K562 (cell line): Measurements from ENCODE around the gene SLC30A9. TPM values are rescaled to one million over a fixed set of nuclear protein-coding genes. Genes with fewer than 3 reads are reported as not detected.

Source experiments
- ATAC-seq: fragments of 200-7000 bp; cut with Tn5 transposase; 3 replicates; pipeline ENCODE4 v1.9.1; 2020; ENCODE audit warnings: moderate library complexity
- BruUV-seq: library from RNA; stranded (reverse); fragments of 400-500 nt; replicated peaks from 2 replicates; lab custom pipeline; 2021; lab: Mats Ljungman, UMichigan
- CTCF ChIA-PET: fragments of 300-600 bp; formaldehyde crosslinking; extraction: SDS; loops from one replicate; lab custom pipeline; 2021; ENCODE audit warnings: low intra/inter-chr PET ratio; lab: Yijun Ruan, JAX
- POLR2A ChIA-PET: fragments of 300-600, 350-650 bp; sonication (Branson Sonifier 250); formaldehyde crosslinking; extraction: SDS; loops from one replicate; lab custom pipeline; 2021; ENCODE audit warnings: antibody characterized with exemption, inconsistent platforms; lab: Yijun Ruan, JAX
- DNase-seq, 4 experiments: peaks; one replicate each; pipeline versions ENCODE4 v3.0.0 to v3.0.0-alpha.2; 2011 to 2018; ENCODE audit warnings: low spot score in 3 of 4, mixed read lengths in 3 of 4; ENCODE audit errors: extremely low read depth in 1 of 4
- FAIRE-seq: peaks from 2 replicates; lab custom pipeline; 2011; peaks lifted over from hg19 to GRCh38; lab: Jason Lieb, UNC
- H2AFZ ChIP-seq: 2 replicates; pipeline ENCODE4 v1.6.0; 2011; ENCODE audit warnings: low read depth, low read length, control low read depth, inconsistent platforms
- H3K27ac ChIP-seq: fragments of 200-600 bp; 3 replicates; pipeline ENCODE4 v1.8.0; 2011; ENCODE audit warnings: low read depth, mild to moderate bottlenecking, control low read depth, inconsistent platforms, low read length, moderate library complexity, mixed read lengths; ENCODE audit errors: extremely low read depth
- H3K27me3 ChIP-seq, 2 experiments: fragments of 300-600 bp in 1 of 2; 2 replicates in 1 of 2; 3 replicates in 1 of 2; pipeline versions ENCODE4 v1.6.0 to v1.8.0; 2011; ENCODE audit warnings: inconsistent platforms in 2 of 2, low read length in 2 of 2, mild to moderate bottlenecking in 1 of 2, mixed read lengths in 1 of 2, moderate library complexity in 1 of 2; ENCODE audit not compliant: control insufficient read depth in 2 of 2, insufficient read depth in 2 of 2
- H3K36me3 ChIP-seq: fragments of 300-600 bp; 3 replicates; pipeline ENCODE4 v1.8.0; 2011; ENCODE audit warnings: mild to moderate bottlenecking, low read length, inconsistent platforms; ENCODE audit not compliant: control insufficient read depth, insufficient read depth
- H3K4me1 ChIP-seq, 2 experiments: fragments of 200-600 bp in 1 of 2; replicated peaks in 1 of 2; 2 replicates in 1 of 2; 3 replicates in 1 of 2; pipeline versions ENCODE4 v1.5.1 to v1.8.0; 2011; ENCODE audit warnings: inconsistent platforms in 2 of 2, low read length in 2 of 2, mild to moderate bottlenecking in 1 of 2, mixed read lengths in 1 of 2, moderate library complexity in 1 of 2; ENCODE audit not compliant: control insufficient read depth in 2 of 2, insufficient read depth in 2 of 2
- H3K4me2 ChIP-seq: 2 replicates; pipeline ENCODE4 v1.6.1; 2011; ENCODE audit warnings: low read length, control low read depth, inconsistent platforms, mixed read lengths; ENCODE audit not compliant: insufficient read depth
- H3K4me3 ChIP-seq: fragments of 200-600 bp; sonication (generic), shearing (Covaris generic); 2 replicates; pipeline ENCODE4 v1.5.1; 2016; ENCODE audit warnings: control low read depth, inconsistent platforms
- H3K79me2 ChIP-seq: fragments of 200-600 bp; 3 replicates; pipeline ENCODE4 v1.8.0; 2011; ENCODE audit warnings: low read length, inconsistent platforms; ENCODE audit not compliant: control insufficient read depth, insufficient read depth
- H3K9ac ChIP-seq, 2 experiments: 2 replicates each; pipeline versions ENCODE4 v1.6.0 to v1.6.1; 2011; ENCODE audit warnings: low read depth in 2 of 2, low read length in 2 of 2, control low read depth in 1 of 2, inconsistent platforms in 1 of 2, mild to moderate bottlenecking in 1 of 2, mixed read lengths in 1 of 2; ENCODE audit not compliant: insufficient read depth in 1 of 2
- H3K9me1 ChIP-seq: one replicate; pipeline ENCODE4 v1.6.0; 2011; ENCODE audit warnings: inconsistent platforms, mild to moderate bottlenecking, low read length, moderate library complexity; ENCODE audit not compliant: control insufficient read depth, insufficient read depth
- H3K9me3 ChIP-seq: replicated peaks from 2 replicates; pipeline ENCODE4 v1.5.1; 2011; ENCODE audit warnings: low read depth, low read length, inconsistent platforms; ENCODE audit not compliant: control insufficient read depth, insufficient read depth
- H4K20me1 ChIP-seq: replicated peaks from 2 replicates; pipeline ENCODE4 v1.6.1; 2011; ENCODE audit warnings: low read length, inconsistent platforms, mixed read lengths; ENCODE audit not compliant: control insufficient read depth, insufficient read depth
- CBX8 ChIP-seq: fragments of 200-600 bp; sonication (generic); IDR thresholded peaks from 2 replicates; pipeline ENCODE4 v1.6.1; 2012; ENCODE audit warnings: borderline replicate concordance, mixed run types, low read depth, mild to moderate bottlenecking, moderate library complexity, mixed read lengths, low read length, control low read depth, inconsistent platforms; ENCODE audit not compliant: poor library complexity, severe bottlenecking; ENCODE audit errors: extremely low read depth
- CTBP1 ChIP-seq: fragments of 450-650 bp; IDR thresholded peaks from 2 replicates; pipeline ENCODE4 v1.6.1; 2016; ENCODE audit warnings: borderline replicate concordance
- ELF1 ChIP-seq: fragments of 200-800 bp; sonication (Bioruptor generic); IDR thresholded peaks from 2 replicates; pipeline ENCODE4 v1.6.1; 2016; ENCODE audit warnings: missing genetic modification characterization, missing compliant biosample characterization
- ELF2 ChIP-seq: fragments of 250-450 bp; sonication (Bioruptor Pico); IDR thresholded peaks from 2 replicates; pipeline ENCODE4 v1.5.0; 2021; ENCODE audit warnings: mild to moderate bottlenecking
- KDM1A ChIP-seq, 2 experiments: fragments of 450-650 bp; IDR thresholded peaks; 2 replicates each; pipeline ENCODE4 v1.6.1; 2016; ENCODE audit warnings: mild to moderate bottlenecking in 2 of 2
- NCOR1 ChIP-seq: fragments of 450-650 bp; IDR thresholded peaks from 2 replicates; pipeline ENCODE4 v1.6.1; 2016; ENCODE audit warnings: mild to moderate bottlenecking, moderate library complexity
- RBFOX2 ChIP-seq: fragments of 200-400 bp; formaldehyde crosslinking; IDR thresholded peaks from 2 replicates; pipeline ENCODE4 v1.6.1; 2017; ENCODE audit warnings: low read depth, mild to moderate bottlenecking, low read length, moderate library complexity
- SIN3A ChIP-seq, 2 experiments: fragments of 150-350 bp in 1 of 2; IDR thresholded peaks; 2 replicates each; pipeline ENCODE4 v1.6.1; 2011 to 2016; ENCODE audit warnings: borderline replicate concordance in 2 of 2, low read depth in 2 of 2, low read length in 2 of 2, mild to moderate bottlenecking in 2 of 2, moderate library complexity in 2 of 2; ENCODE audit not compliant: control insufficient read depth in 1 of 2
- ZFP36 ChIP-seq: fragments of 150-350 bp; IDR thresholded peaks from 2 replicates; pipeline ENCODE4 v1.6.1; 2018; ENCODE audit warnings: low read length, low read depth; ENCODE audit not compliant: partially characterized antibody
- ZKSCAN8 ChIP-seq: fragments of 200-800 bp; sonication (Bioruptor generic); IDR thresholded peaks from 2 replicates; pipeline ENCODE4 v1.6.1; 2016; ENCODE audit warnings: missing genetic modification characterization, missing compliant biosample characterization
- ZNF384 ChIP-seq: IDR thresholded peaks from 2 replicates; pipeline ENCODE4 v1.6.1; 2012; ENCODE audit warnings: low read depth, low read length, improper control_type of control experiment
- ZNF561 ChIP-seq: fragments of 450-650 bp; formaldehyde crosslinking; conservative IDR thresholded peaks from 2 replicates; pipeline ENCODE4 v1.4.0; 2020; ENCODE audit warnings: mild to moderate bottlenecking, moderate library complexity
- WGBS: fragments of 100-300 bp; shearing (Covaris generic); methylation state at CpG from one replicate; pipeline ENCODE4 v1.1.6; 2016; ENCODE audit warnings: low coverage, mixed read lengths; ENCODE audit not compliant: insufficient coverage; ENCODE audit errors: missing lambda C conversion rate; 5-methylcytosine and 5-hydroxymethylcytosine counted together
- in situ Hi-C: fragments of 300-500 bp; cut with MboI; formaldehyde crosslinking; loops from 4 replicates; pipeline ENCODE4 v1.15.0; 2018; ENCODE audit warnings: inconsistent platforms, mixed read lengths
- intact Hi-C: fragments of 100-400 bp; cut with micrococcal nuclease; formaldehyde crosslinking; loops from 2 replicates; pipeline ENCODE4 v1.14.2; 2022
- polyA plus RNA-seq, 8 experiments: library from polyadenylated mRNA; depleted of rRNA in 4 of 8; stranded (reverse) in 5 of 8; unstranded in 3 of 8; fragments of >200 nt; fragmentation: Nextera tagmentation in 2 of 8; fragmentation: Illumina TruSeq in 1 of 8; extraction: Ambion mirVana in 2 of 8; extraction: Trizol in 1 of 8; gene quantifications; 2 replicates each; pipeline versions ENCODE4 v1.2.1 to v1.2.3, GENCODE V29; 2011 to 2014; ENCODE audit warnings: inconsistent platforms in 1 of 8, missing spikeins in 1 of 8
- total RNA-seq, 7 experiments: library from RNA; depleted of rRNA in 6 of 7; stranded (reverse); fragments of >200 nt in 6 of 7; fragmentation: Illumina TruSeq in 2 of 7; extraction: Trizol in 2 of 7; gene quantifications; 2 replicates each; pipeline versions ENCODE4 v1.2.1 to v1.2.3, GENCODE V29; 2011 to 2021; ENCODE audit warnings: low replicate concordance in 1 of 7
- TF ChIP-seq, protein P1 (sequence below): fragments of 250-450 bp; sonication (Bioruptor Pico); IDR thresholded peaks from 2 replicates; pipeline ENCODE4 v1.9.0; 2021; ENCODE audit warnings: mild to moderate bottlenecking, inconsistent platforms
- TF ChIP-seq, protein P2 (sequence below): fragments of 450-650 bp; formaldehyde crosslinking; IDR thresholded peaks from 2 replicates; pipeline ENCODE4 v1.4.0; 2020; ENCODE audit warnings: mild to moderate bottlenecking, moderate library complexity

Gene SLC30A9
- total and polyA plus RNA-seq, 9 of the 15 experiments (the other 6 are each of a cell fraction or from before 2014, with no cell fraction given): 14.7 to 73.5 (median 51.6) TPM

GRCh38 chr4:42088386-42088785, 98.1 kb downstream of the SLC30A9 start:
- Histone ChIP-seq H2AFZ (no peak overlapping the region), H3K79me2 (no peaks in the 10 kb centered on the region), H3K27me3 (no peaks in the 10 kb centered on the region), H3K36me3 (peaks cover 4% of the 10 kb centered on the region; the same call in 1 of the 3 replicates), H4K20me1 (no peaks in the 10 kb centered on the region), H3K9me1 (no peaks in the 10 kb centered on the region), H3K9me3 (no peaks in the 10 kb centered on the region), H3K9ac (no peak overlapping the region), H3K4me1 (no peaks in the 10 kb centered on the region), H3K27ac (no peak overlapping the region), H3K4me3 (no peak overlapping the region), H3K4me2 (no peak overlapping the region)
- no peak for TF ChIP-seq KDM1A (IDR thresholded peaks at IDR 0.05)
- no peak for TF ChIP-seq ELF2
- no peak for TF ChIP-seq ZKSCAN8 (CRISPR knock-in tag)
- no peak for TF ChIP-seq ZFP36
- TF ChIP-seq RBFOX2: no peak
- no peak for TF ChIP-seq ELF1
- TF ChIP-seq CBX8: no peak
- TF ChIP-seq ZNF384: no peak
- no peak for TF ChIP-seq SIN3A (IDR thresholded peaks at IDR 0.05; ENCODE audit: borderline replicate concordance in 2 of 2, control insufficient read depth in 1 of 2, low read depth in 2 of 2, low read length in 2 of 2)
- no peak for TF ChIP-seq NCOR1
- no peak for TF ChIP-seq ZNF561 (CRISPR knock-in tag)
- TF ChIP-seq, protein P1, sequence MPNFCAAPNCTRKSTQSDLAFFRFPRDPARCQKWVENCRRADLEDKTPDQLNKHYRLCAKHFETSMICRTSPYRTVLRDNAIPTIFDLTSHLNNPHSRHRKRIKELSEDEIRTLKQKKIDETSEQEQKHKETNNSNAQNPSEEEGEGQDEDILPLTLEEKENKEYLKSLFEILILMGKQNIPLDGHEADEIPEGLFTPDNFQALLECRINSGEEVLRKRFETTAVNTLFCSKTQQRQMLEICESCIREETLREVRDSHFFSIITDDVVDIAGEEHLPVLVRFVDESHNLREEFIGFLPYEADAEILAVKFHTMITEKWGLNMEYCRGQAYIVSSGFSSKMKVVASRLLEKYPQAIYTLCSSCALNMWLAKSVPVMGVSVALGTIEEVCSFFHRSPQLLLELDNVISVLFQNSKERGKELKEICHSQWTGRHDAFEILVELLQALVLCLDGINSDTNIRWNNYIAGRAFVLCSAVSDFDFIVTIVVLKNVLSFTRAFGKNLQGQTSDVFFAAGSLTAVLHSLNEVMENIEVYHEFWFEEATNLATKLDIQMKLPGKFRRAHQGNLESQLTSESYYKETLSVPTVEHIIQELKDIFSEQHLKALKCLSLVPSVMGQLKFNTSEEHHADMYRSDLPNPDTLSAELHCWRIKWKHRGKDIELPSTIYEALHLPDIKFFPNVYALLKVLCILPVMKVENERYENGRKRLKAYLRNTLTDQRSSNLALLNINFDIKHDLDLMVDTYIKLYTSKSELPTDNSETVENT (CRISPR knock-in tag): no peak
- no peak for TF ChIP-seq CTBP1
- TF ChIP-seq, protein P2, sequence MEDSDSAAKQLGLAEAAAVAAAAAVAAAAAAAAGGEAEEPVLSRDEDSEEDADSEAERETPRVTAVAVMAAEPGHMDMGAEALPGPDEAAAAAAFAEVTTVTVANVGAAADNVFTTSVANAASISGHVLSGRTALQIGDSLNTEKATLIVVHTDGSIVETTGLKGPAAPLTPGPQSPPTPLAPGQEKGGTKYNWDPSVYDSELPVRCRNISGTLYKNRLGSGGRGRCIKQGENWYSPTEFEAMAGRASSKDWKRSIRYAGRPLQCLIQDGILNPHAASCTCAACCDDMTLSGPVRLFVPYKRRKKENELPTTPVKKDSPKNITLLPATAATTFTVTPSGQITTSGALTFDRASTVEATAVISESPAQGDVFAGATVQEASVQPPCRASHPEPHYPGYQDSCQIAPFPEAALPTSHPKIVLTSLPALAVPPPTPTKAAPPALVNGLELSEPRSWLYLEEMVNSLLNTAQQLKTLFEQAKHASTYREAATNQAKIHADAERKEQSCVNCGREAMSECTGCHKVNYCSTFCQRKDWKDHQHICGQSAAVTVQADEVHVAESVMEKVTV (CRISPR knock-in tag): no peak
- BruUV-seq: no TSS peak
- in situ Hi-C loops (no loop called here), intact Hi-C loops (no loop called here)
- WGBS: 84% methylated on average over 6 of the region's 6 CpGs
- no peak for DNase-seq
- FAIRE-seq: no peak
- ATAC-seq: no peak
- POLR2A ChIA-PET: interaction anchor here (0.7 to 1.0 kb wide), 2 partner anchors 11 to 37 kb away, joined by 3 read pairs; no protein-coding TSS in a partner anchor
- CTCF ChIA-PET: no interaction called here
